HG03060 (cell line): ENCODE data around the gene FAM43A.

Experiments
- ATAC-seq: cut with Tn5 transposase; IDR thresholded peaks from one replicate; pipeline ENCODE4 v1.9.1; 2021; ENCODE audit warnings: low read depth, moderate number of reproducible peaks; ENCODE audit not compliant: unreplicated experiment

The FAM43A gene

DNA sequence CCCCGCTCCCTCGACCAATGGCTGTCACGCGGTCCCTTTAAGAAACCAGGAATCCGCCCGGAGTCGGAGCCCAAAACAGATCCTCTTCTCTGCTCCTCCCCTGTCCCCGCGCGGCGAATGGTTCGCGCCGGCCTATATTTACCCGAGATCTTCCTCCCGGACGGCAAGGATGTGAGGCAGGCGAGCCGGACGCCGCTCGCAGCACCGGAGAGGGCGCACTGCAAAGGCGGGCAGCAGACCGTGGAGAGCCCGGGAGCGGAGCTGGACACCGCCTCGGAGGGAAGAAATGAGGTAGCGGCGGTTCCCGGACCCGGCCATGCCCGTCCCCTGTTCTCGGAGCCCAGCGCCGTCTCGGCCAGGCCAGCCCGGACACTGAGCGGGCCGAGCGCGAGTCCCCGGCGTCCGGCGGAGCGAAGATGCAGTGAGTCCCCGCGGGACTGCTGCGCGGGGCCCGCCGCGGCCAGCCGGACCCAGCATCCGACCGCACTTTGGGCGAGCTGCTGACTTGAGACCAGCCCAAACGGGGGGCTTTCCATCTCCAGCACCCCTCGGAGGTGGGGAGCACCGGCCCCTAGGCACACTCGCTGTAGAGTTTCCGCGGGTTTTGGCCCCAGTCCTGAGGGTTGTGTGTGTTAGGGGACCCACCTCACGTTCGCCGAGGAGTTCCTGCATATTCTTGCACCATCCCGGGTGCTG, at the start of gene FAM43A:
Gene FAM43A (plus strand): TSS at position 166 of the 696 bp plus-strand sequence. CDS start 944 bp downstream, outside the sequence.
- no peak for ATAC-seq

GRCh38 chr3:194637066-194637465, 48.6 kb upstream of the FAM43A start:
- ATAC-seq = no peak

- ATAC-seq = no peak
Measured at GRCh38 chr3:194637541-194638400, 47.9 kb upstream of the FAM43A start.

DNA sequence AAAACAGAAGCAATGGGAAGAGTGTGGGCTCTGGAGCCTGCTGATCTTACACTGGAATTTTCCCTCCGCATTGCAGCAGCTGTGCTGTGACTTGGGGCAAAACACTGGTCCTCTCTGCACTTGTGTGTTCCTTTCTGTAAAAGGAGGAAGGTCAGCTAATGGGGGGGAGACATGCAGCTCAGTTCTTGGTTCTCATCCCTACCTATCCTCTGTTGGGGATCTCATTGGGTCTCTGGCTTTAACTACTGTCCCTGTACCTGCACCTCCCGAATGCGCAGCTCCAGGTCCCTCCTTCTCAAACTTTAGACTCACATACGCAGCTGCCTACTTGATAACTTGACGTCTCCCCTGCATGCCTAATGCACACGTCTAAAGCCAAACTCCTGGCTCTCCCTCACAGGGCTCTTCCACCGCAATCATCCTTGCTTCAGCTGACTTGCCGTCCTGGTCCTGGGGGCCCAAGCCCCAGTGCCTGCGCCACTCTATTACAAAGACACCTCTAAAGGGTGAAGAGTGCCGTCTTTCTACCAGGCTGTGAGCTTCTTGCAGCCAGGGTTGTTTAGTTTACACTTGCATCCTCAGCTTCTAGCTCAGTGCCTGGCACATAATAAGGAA, 46.6 kb upstream of the FAM43A start:
- no peak for ATAC-seq

DNA sequence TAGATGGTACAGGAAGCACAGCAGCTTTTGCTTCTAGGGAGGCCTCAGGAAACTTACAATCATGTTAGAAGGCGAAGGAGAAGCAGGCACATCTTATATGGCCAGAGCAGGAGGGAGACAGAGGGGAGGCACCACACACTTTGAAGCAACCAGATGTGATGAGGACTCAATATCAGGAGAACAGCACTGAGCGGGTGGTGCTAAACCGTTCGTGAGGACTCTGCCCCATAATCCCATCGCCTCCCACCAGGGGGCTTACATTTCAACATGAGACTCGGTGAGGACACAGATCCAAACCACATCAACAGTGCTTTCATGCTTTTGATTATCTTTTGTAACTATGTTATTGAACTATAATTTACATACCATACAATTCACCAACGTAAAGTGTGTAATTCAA, 44.9 kb upstream of the FAM43A start:
- no peak for ATAC-seq

DNA sequence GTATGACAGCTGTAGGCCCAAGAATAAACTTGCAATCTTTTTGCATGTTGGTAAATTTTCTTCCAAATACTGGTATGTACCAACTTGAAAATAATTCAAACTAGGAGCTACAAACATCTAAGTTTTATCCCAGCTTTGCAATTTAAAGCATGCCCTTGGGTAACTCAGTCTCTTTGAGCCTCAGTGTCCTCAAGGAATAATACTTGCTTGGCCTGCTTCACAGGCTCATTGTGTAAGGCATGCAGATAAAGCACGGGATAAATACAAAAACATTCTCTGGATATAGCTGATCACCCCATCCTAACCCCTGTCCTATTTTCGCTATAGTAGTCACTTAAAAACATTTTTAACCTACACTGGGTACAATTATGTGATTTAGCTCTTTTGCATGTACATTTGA, 42.9 kb upstream of the FAM43A start:
- ATAC-seq = no peak

DNA sequence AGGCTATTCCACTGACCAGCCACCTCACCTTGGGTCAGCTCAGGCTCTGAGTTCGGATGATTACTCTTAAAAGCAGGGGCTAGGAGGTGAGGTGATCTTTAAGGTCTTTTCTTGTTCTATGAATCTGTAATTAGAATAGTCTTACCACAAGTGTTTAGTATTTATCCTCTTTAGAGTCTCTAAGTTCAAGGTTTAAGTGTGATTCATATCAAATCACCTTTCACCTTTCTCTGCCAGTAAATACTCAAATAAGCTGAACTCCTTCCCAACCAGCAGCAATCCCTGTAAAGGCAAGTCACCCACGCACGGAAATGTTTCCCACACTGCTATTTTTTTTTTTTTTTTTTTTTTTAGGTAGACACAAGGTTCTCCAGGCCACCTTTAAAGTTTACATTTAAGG, 37.9 kb upstream of the FAM43A start:
- ATAC-seq = no peak

DNA sequence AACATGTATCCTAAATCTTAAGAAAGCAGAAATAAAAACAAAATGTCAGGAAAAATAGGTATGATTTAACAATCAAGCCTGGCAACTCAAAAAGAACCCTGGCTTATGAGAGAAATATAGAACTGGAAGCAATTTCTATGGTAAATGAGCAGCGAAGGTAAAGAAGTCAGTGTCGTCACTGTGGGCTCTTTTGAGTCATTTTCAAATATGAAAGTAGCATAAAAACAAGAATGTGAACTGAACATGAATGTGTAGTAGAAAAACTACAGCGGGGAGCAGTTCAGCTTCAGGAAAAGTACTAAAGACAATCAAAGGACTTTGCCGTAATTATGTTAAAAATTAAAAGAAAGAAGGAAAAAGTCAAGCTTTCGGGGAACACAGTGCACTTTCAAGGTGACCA, 31.2 kb upstream of the FAM43A start:
- ATAC-seq = no peak

GRCh38 chr3:194657439-194657838, 28.2 kb upstream of the FAM43A start:
- no peak for ATAC-seq

GRCh38 chr3:194658477-194659242, 27.0 kb upstream of the FAM43A start:
- ATAC-seq = no peak

GRCh38 chr3:194659778-194660177, 25.9 kb upstream of the FAM43A start:
- no peak for ATAC-seq

- no peak for ATAC-seq
Measured at GRCh38 chr3:194661374-194661773, 24.3 kb upstream of the FAM43A start.

DNA sequence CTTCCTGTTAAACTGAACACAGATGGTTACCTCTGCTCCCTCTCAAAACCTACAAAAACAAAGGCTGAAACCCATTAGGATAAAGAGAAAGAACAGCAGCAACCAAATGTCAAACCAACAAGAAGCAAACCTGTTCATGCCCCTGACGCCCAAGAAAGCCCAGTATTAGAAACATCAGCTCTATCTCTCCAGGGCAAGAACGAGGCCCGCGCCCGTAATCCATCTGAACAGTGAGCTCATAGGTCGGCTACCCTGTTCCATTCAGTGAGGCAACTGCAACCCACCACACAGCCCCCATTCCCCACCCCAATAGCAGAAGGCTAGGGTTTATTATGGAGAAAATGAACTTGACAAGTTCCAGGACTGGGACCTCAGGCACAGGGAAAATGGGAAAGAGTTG, 23.7 kb upstream of the FAM43A start:
- no peak for ATAC-seq

- ATAC-seq = no peak
Measured at GRCh38 chr3:194664857-194665256, 20.8 kb upstream of the FAM43A start.

- ATAC-seq = no peak
Measured at GRCh38 chr3:194667363-194667762, 18.3 kb upstream of the FAM43A start.

DNA sequence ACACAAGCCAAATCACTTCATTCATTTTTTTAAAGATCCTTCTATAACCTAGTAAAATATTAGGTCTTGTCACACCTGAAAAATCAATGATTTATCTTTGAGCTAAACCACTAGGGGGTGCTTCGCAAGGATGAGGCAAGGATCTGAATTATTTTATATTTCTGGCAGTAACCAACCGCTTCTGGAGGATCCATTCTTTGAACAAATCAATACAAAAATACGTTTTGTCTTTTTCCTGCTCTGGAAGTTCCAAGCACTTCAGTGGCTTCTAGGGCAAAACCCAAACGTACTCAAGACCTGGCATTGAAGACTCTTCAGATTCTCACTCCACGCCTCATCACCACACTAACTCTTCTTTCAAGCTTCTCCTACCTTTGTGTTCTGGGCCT, 14.2 kb upstream of the FAM43A start:
- ATAC-seq = peak; percentile 18

GRCh38 chr3:194671900-194672808, 13.5 kb upstream of the FAM43A start, which contains the start of gene LSG1:
TSS of gene LSG1 (minus strand) at chr3:194672191. CDS start at chr3:194672162, 29 bp downstream.
- peak; percentile 63 for ATAC-seq

GRCh38 chr3:194672876-194673275, 12.8 kb upstream of the FAM43A start:
- ATAC-seq = no peak

- no peak for ATAC-seq
Measured at GRCh38 chr3:194673761-194674160, 11.9 kb upstream of the FAM43A start.
